ENCODE data around the gene TBC1D30. TPM values are rescaled to one million over a fixed set of nuclear protein-coding genes. Genes with fewer than 3 reads are reported as not detected.

Gene TBC1D30
- total RNA-seq, 4 donors from 2014 or later = 3.2 to 14.8 (median 9.5) TPM

DNA sequence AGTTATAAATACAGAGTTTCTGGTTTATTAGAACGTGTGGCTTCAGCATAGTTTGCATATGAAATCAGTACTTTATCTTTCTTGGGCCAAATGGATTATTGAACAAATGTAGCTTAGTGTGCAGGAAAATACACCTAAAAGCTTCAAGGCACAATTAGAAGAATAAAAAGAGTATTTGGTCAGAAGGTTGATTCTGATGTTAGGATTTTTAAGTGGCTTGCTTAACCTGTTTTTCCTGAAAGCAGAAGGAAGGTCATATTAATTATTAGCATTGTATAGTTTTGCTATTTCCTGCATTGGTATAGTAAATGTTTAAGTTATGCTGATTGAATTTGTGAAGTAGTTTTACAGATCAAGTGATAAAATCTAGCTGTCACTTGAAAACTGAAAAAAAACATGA lies 34.3 kb upstream of the TBC1D30 start:
- no peaks in the 10 kb centered on the region for H3K27me3 ChIP-seq
- H3K36me3 ChIP-seq = no peaks in the 10 kb centered on the region
- no peak overlapping the region for H3K27ac ChIP-seq
- DNase-seq = no peak
- intact Hi-C loops (cut with DNase I; ENCODE audit: low total_unique reads) = no loop called here
- TF ChIP-seq, protein P1, sequence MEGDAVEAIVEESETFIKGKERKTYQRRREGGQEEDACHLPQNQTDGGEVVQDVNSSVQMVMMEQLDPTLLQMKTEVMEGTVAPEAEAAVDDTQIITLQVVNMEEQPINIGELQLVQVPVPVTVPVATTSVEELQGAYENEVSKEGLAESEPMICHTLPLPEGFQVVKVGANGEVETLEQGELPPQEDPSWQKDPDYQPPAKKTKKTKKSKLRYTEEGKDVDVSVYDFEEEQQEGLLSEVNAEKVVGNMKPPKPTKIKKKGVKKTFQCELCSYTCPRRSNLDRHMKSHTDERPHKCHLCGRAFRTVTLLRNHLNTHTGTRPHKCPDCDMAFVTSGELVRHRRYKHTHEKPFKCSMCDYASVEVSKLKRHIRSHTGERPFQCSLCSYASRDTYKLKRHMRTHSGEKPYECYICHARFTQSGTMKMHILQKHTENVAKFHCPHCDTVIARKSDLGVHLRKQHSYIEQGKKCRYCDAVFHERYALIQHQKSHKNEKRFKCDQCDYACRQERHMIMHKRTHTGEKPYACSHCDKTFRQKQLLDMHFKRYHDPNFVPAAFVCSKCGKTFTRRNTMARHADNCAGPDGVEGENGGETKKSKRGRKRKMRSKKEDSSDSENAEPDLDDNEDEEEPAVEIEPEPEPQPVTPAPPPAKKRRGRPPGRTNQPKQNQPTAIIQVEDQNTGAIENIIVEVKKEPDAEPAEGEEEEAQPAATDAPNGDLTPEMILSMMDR (IDR thresholded peaks at IDR 0.05) = no peak
- no peak for TF ChIP-seq POLR2A (IDR thresholded peaks at IDR 0.05)
- no peaks in the 10 kb centered on the region for H3K9me3 ChIP-seq
- no peak overlapping the region for H3K4me3 ChIP-seq
- H3K4me1 ChIP-seq = no peaks in the 10 kb centered on the region

DNA sequence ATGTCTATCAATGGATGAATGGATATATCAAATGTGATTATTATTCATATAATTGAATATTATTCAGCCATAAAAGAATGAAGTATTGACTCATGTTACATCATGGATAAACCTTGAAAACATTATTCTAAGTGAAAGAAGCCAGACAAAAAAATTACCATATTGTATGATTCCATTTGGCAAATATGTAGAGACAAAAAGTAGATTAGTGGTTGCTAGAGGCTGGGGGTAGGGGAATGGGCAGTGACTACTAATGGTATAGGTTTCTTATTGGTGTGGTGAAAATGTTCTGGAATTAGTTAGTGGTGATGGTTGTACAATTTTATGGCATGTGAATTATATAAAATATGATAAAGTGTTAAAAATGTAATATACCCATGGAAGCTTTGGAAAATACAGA lies 33.4 kb upstream of the TBC1D30 start:
- TF ChIP-seq, protein P1 (IDR thresholded peaks at IDR 0.05) = no peak
- no peak for TF ChIP-seq POLR2A (IDR thresholded peaks at IDR 0.05)
- Histone ChIP-seq H3K4me3 (no peak overlapping the region), H3K36me3 (no peaks in the 10 kb centered on the region), H3K27me3 (no peaks in the 10 kb centered on the region), H3K27ac (no peak overlapping the region), H3K9me3 (no peaks in the 10 kb centered on the region), H3K4me1 (no peaks in the 10 kb centered on the region)
- intact Hi-C loops (cut with DNase I; ENCODE audit: low total_unique reads) = no loop called here
- DNase-seq = no peak

- Histone ChIP-seq H3K4me3 (no peak overlapping the region), H3K27ac (no peak overlapping the region), H3K9me3 (no peaks in the 10 kb centered on the region), H3K36me3 (no peaks in the 10 kb centered on the region), H3K27me3 (no peaks in the 10 kb centered on the region), H3K4me1 (no peaks in the 10 kb centered on the region)
- TF ChIP-seq, protein P1 (IDR thresholded peaks at IDR 0.05) = no peak
- no peak for TF ChIP-seq POLR2A (IDR thresholded peaks at IDR 0.05)
- intact Hi-C loops (cut with DNase I; ENCODE audit: low total_unique reads) = no loop called here
- DNase-seq = no peak
Observed at GRCh38 chr12:64792128-64792527, 32.3 kb upstream of the TBC1D30 start.

- H3K4me3 ChIP-seq = no peak overlapping the region
- H3K36me3 ChIP-seq = no peaks in the 10 kb centered on the region
- intact Hi-C loops (cut with DNase I; ENCODE audit: low total_unique reads) = no loop called here
- no peak for TF ChIP-seq POLR2A (IDR thresholded peaks at IDR 0.05)
- TF ChIP-seq, protein P1 (IDR thresholded peaks at IDR 0.05) = no peak
- H3K27me3 ChIP-seq = no peaks in the 10 kb centered on the region
- DNase-seq = no peak
- no peaks in the 10 kb centered on the region for H3K4me1 ChIP-seq
- no peak overlapping the region for H3K27ac ChIP-seq
- H3K9me3 ChIP-seq = no peaks in the 10 kb centered on the region
Observed at GRCh38 chr12:64793610-64794009, 30.8 kb upstream of the TBC1D30 start.

- TF ChIP-seq, protein P1 (IDR thresholded peaks at IDR 0.05) = no peak
- no peak for TF ChIP-seq POLR2A (IDR thresholded peaks at IDR 0.05)
- Histone ChIP-seq H3K36me3 (no peaks in the 10 kb centered on the region), H3K4me3 (no peak overlapping the region), H3K9me3 (no peaks in the 10 kb centered on the region), H3K27me3 (no peaks in the 10 kb centered on the region), H3K4me1 (no peaks in the 10 kb centered on the region), H3K27ac (no peak overlapping the region)
- no peak for DNase-seq
- intact Hi-C loops (cut with DNase I; ENCODE audit: low total_unique reads) = no loop called here
Observed at GRCh38 chr12:64794305-64794704, 30.1 kb upstream of the TBC1D30 start.
